GM23338 (cell line): ENCODE data around the gene HSPG2. TPM values are rescaled to one million over a fixed set of nuclear protein-coding genes. Genes with fewer than 3 reads are reported as not detected.

Experiments
- ATAC-seq: fragments of 200-7000 bp; cut with Tn5 transposase; 3 replicates; pipeline ENCODE4 v1.9.1; 2020
- DNase-seq: peaks from one replicate; pipeline ENCODE4 v3.0.0-alpha.2; 2015; ENCODE audit warnings: low spot score
- H2AFZ ChIP-seq: fragments of 200-600 bp; sonication (generic); 2 replicates; pipeline ENCODE4 v1.8.0; 2016; ENCODE audit warnings: antibody characterized with exemption, mild to moderate bottlenecking, moderate library complexity
- H3F3A ChIP-seq: fragments of 200-600 bp; sonication (generic); replicated peaks from 2 replicates; pipeline ENCODE4 v1.8.0; 2017; ENCODE audit warnings: antibody characterized with exemption, mixed run types, low read depth
- H3K27ac ChIP-seq: fragments of 200-600 bp; sonication (generic); 2 replicates; pipeline ENCODE4 v1.6.1; 2016; ENCODE audit warnings: low read depth
- H3K27me3 ChIP-seq: fragments of 200-600 bp; sonication (generic); 2 replicates; pipeline ENCODE4 v1.8.0; 2016; ENCODE audit warnings: mild to moderate bottlenecking, mixed run types, moderate library complexity; ENCODE audit not compliant: insufficient read depth
- H3K36me3 ChIP-seq: fragments of 200-600 bp; sonication (generic); 2 replicates; pipeline ENCODE4 v1.8.0; 2016; ENCODE audit warnings: mild to moderate bottlenecking; ENCODE audit not compliant: insufficient read depth
- H3K4me1 ChIP-seq: fragments of 200-600 bp; sonication (generic); 2 replicates; pipeline ENCODE4 v1.8.0; 2016; ENCODE audit warnings: mild to moderate bottlenecking, moderate library complexity; ENCODE audit not compliant: insufficient read depth
- H3K4me2 ChIP-seq: fragments of 200-600 bp; sonication (generic); 2 replicates; pipeline ENCODE4 v1.7.1; 2017; ENCODE audit warnings: mixed run types
- H3K4me3 ChIP-seq: fragments of 200-600 bp; sonication (generic); 2 replicates; pipeline ENCODE4 v1.6.1; 2016; ENCODE audit warnings: mixed run types
- H3K79me2 ChIP-seq: fragments of 200-600 bp; sonication (generic); replicated peaks from 2 replicates; pipeline ENCODE4 v1.8.0; 2017; ENCODE audit warnings: mild to moderate bottlenecking; ENCODE audit not compliant: insufficient read depth
- H3K9me2 ChIP-seq: fragments of 200-600 bp; sonication (generic); 2 replicates; pipeline ENCODE4 v1.8.0; 2017; ENCODE audit not compliant: insufficient read depth
- H4K20me1 ChIP-seq: fragments of 200-600 bp; sonication (generic); replicated peaks from 2 replicates; pipeline ENCODE4 v1.8.0; 2017; ENCODE audit warnings: mild to moderate bottlenecking; ENCODE audit not compliant: insufficient read depth
- H3K27ac Mint-ChIP-seq: 2 replicates; pipeline ENCODE4 v1.8.0; 2020; ENCODE audit warnings: inconsistent platforms, mild to moderate bottlenecking, moderate library complexity, mixed read lengths
- H3K27me3 Mint-ChIP-seq: 3 replicates; pipeline ENCODE4 v1.8.0; 2022; ENCODE audit warnings: low read depth, mild to moderate bottlenecking, moderate library complexity, mixed read lengths, inconsistent platforms; ENCODE audit not compliant: insufficient read depth, poor library complexity
- H3K36me3 Mint-ChIP-seq: 3 replicates; pipeline ENCODE4 v1.8.0; 2021; ENCODE audit warnings: low read depth, mild to moderate bottlenecking, inconsistent platforms, moderate library complexity, mixed read lengths
- H3K4me1 Mint-ChIP-seq: 3 replicates; pipeline ENCODE4 v1.8.0; 2020; ENCODE audit warnings: mild to moderate bottlenecking, inconsistent platforms, mixed read lengths
- H3K4me3 Mint-ChIP-seq: 3 replicates; pipeline ENCODE4 v1.8.0; 2021; ENCODE audit warnings: moderate library complexity, mild to moderate bottlenecking, inconsistent platforms, mixed read lengths
- H3K9me3 Mint-ChIP-seq: 3 replicates; pipeline ENCODE4 v1.8.0; 2020; ENCODE audit warnings: moderate library complexity, mild to moderate bottlenecking, inconsistent platforms, mixed read lengths
- CREB1 ChIP-seq: fragments of 250-450 bp; sonication (Bioruptor Pico); IDR thresholded peaks from 2 replicates; pipeline ENCODE4 v1.5.0; 2020; ENCODE audit warnings: low read depth, mild to moderate bottlenecking, moderate library complexity
- EZH2 ChIP-seq: fragments of 200-600 bp; sonication (generic); IDR thresholded peaks from one replicate; pipeline ENCODE4 v1.8.0; 2017; ENCODE audit warnings: antibody characterized with exemption, mild to moderate bottlenecking, low read depth; ENCODE audit not compliant: unreplicated experiment
- EZH2phosphoT487 ChIP-seq: fragments of 200-600 bp; sonication (generic); IDR thresholded peaks from one replicate; pipeline ENCODE4 v1.8.1; 2018; ENCODE audit warnings: antibody characterized with exemption; ENCODE audit not compliant: unreplicated experiment
- JUNB ChIP-seq: IDR thresholded peaks from one replicate; pipeline ENCODE4 v1.6.1; 2016; ENCODE audit warnings: antibody characterized with exemption; ENCODE audit not compliant: unreplicated experiment
- NANOG ChIP-seq: IDR thresholded peaks from 2 replicates; pipeline ENCODE4 v1.6.1; 2016; ENCODE audit warnings: antibody characterized with exemption, borderline replicate concordance
- POLR2AphosphoS5 ChIP-seq: IDR thresholded peaks from 2 replicates; pipeline ENCODE4 v1.6.1; 2016; ENCODE audit warnings: antibody characterized with exemption, low read depth
- STAT1 ChIP-seq: IDR thresholded peaks from one replicate; pipeline ENCODE4 v1.6.1; 2016; ENCODE audit warnings: antibody characterized with exemption; ENCODE audit not compliant: unreplicated experiment
- ZNF114 ChIP-seq: fragments of 250-450 bp; sonication (Bioruptor Pico); IDR thresholded peaks from 2 replicates; pipeline ENCODE4 v1.5.0; 2020; ENCODE audit warnings: mild to moderate bottlenecking, moderate library complexity
- ZNF331 ChIP-seq: fragments of 250-450 bp; sonication (Bioruptor Pico); IDR thresholded peaks from 2 replicates; pipeline ENCODE4 v1.5.0; 2020; ENCODE audit warnings: low read depth, mild to moderate bottlenecking, moderate library complexity
- polyA plus RNA-seq: library from polyadenylated mRNA; unstranded; fragments of >200 nt; fragmentation: Nextera tagmentation; extraction: Ambion mirVana; gene quantifications from 2 replicates; pipeline ENCODE4 v1.2.1, GENCODE V29; 2016
- total RNA-seq: library from RNA; depleted of rRNA; stranded (reverse); fragments of >200 nt; shearing (Covaris generic); gene quantifications from 2 replicates; pipeline ENCODE4 v1.2.3, GENCODE V29; 2014
- TF ChIP-seq, protein P1 (sequence below): IDR thresholded peaks from one replicate; pipeline ENCODE4 v1.6.1; 2018; ENCODE audit warnings: antibody characterized with exemption; ENCODE audit not compliant: unreplicated experiment
- TF ChIP-seq, protein P2 (sequence below): fragments of 250-450 bp; sonication (Bioruptor Pico); IDR thresholded peaks from 2 replicates; pipeline ENCODE4 v1.5.0; 2020; ENCODE audit warnings: mild to moderate bottlenecking, moderate library complexity
- TF ChIP-seq, protein P3 (sequence below): IDR thresholded peaks from 2 replicates; pipeline ENCODE4 v1.6.1; 2016; ENCODE audit warnings: antibody characterized with exemption
- TF ChIP-seq, protein P4 (sequence below), 2 experiments: fragments of 200-600 bp in 1 of 2; sonication (generic) in 1 of 2; conservative IDR thresholded peaks; 2 replicates each; pipeline versions ENCODE4 v1.5.1 to v1.6.1; 2016 to 2017; ENCODE audit warnings: antibody characterized with exemption in 2 of 2, low read depth in 2 of 2, mild to moderate bottlenecking in 2 of 2, moderate library complexity in 1 of 2

HSPG2 gene
- total and polyA plus RNA-seq, 2 experiments from 2014 or later, result 14.9 to 70.8 TPM

DNA sequence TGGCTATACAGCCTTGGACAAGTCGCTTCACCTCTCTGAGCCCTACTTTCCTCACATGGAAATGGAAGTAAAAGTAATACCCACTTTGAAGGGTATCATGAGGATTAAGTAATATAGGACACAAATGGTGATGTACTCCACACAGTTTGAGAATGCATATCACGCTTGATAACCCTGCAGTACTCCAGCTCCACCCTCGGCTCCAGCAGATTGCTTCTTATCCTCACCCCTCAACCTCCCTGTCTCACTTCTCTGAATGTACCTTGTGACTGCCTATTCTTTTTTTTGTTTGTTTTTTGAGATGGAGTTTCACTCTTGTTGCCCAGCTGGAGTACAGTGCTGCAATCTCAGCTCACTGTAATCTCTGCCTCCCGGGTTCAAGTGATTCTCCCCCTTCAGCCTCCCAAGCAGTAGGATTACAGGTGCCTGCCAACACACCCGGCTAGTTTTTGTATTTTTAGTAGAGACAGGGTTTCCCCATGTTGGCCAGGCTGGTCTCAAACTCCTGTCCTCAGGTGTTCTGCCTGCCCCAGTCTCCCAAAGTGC, 69.6 kb downstream of the HSPG2 start:
- no peak overlapping the region for H3K4me2 ChIP-seq
- H3K4me3 ChIP-seq, result no peak overlapping the region
- DNase-seq (no peak), ATAC-seq (no peak)
- H3K4me1 Mint-ChIP-seq, result peaks cover 15% of the 10 kb centered on the region
- H3K4me3 Mint-ChIP-seq, result no peak overlapping the region
- TF ChIP-seq, protein P1, sequence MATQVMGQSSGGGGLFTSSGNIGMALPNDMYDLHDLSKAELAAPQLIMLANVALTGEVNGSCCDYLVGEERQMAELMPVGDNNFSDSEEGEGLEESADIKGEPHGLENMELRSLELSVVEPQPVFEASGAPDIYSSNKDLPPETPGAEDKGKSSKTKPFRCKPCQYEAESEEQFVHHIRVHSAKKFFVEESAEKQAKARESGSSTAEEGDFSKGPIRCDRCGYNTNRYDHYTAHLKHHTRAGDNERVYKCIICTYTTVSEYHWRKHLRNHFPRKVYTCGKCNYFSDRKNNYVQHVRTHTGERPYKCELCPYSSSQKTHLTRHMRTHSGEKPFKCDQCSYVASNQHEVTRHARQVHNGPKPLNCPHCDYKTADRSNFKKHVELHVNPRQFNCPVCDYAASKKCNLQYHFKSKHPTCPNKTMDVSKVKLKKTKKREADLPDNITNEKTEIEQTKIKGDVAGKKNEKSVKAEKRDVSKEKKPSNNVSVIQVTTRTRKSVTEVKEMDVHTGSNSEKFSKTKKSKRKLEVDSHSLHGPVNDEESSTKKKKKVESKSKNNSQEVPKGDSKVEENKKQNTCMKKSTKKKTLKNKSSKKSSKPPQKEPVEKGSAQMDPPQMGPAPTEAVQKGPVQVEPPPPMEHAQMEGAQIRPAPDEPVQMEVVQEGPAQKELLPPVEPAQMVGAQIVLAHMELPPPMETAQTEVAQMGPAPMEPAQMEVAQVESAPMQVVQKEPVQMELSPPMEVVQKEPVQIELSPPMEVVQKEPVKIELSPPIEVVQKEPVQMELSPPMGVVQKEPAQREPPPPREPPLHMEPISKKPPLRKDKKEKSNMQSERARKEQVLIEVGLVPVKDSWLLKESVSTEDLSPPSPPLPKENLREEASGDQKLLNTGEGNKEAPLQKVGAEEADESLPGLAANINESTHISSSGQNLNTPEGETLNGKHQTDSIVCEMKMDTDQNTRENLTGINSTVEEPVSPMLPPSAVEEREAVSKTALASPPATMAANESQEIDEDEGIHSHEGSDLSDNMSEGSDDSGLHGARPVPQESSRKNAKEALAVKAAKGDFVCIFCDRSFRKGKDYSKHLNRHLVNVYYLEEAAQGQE, result no peak
- TF ChIP-seq CREB1 (CRISPR knock-in tag) (no peak), ZNF114 (CRISPR knock-in tag) (no peak), POLR2AphosphoS5 (no peak), EZH2phosphoT487 (no peak), STAT1 (no peak), EZH2 (no peak), ZNF331 (CRISPR knock-in tag) (no peak), NANOG (no peak), JUNB (no peak)
- TF ChIP-seq, protein P2, sequence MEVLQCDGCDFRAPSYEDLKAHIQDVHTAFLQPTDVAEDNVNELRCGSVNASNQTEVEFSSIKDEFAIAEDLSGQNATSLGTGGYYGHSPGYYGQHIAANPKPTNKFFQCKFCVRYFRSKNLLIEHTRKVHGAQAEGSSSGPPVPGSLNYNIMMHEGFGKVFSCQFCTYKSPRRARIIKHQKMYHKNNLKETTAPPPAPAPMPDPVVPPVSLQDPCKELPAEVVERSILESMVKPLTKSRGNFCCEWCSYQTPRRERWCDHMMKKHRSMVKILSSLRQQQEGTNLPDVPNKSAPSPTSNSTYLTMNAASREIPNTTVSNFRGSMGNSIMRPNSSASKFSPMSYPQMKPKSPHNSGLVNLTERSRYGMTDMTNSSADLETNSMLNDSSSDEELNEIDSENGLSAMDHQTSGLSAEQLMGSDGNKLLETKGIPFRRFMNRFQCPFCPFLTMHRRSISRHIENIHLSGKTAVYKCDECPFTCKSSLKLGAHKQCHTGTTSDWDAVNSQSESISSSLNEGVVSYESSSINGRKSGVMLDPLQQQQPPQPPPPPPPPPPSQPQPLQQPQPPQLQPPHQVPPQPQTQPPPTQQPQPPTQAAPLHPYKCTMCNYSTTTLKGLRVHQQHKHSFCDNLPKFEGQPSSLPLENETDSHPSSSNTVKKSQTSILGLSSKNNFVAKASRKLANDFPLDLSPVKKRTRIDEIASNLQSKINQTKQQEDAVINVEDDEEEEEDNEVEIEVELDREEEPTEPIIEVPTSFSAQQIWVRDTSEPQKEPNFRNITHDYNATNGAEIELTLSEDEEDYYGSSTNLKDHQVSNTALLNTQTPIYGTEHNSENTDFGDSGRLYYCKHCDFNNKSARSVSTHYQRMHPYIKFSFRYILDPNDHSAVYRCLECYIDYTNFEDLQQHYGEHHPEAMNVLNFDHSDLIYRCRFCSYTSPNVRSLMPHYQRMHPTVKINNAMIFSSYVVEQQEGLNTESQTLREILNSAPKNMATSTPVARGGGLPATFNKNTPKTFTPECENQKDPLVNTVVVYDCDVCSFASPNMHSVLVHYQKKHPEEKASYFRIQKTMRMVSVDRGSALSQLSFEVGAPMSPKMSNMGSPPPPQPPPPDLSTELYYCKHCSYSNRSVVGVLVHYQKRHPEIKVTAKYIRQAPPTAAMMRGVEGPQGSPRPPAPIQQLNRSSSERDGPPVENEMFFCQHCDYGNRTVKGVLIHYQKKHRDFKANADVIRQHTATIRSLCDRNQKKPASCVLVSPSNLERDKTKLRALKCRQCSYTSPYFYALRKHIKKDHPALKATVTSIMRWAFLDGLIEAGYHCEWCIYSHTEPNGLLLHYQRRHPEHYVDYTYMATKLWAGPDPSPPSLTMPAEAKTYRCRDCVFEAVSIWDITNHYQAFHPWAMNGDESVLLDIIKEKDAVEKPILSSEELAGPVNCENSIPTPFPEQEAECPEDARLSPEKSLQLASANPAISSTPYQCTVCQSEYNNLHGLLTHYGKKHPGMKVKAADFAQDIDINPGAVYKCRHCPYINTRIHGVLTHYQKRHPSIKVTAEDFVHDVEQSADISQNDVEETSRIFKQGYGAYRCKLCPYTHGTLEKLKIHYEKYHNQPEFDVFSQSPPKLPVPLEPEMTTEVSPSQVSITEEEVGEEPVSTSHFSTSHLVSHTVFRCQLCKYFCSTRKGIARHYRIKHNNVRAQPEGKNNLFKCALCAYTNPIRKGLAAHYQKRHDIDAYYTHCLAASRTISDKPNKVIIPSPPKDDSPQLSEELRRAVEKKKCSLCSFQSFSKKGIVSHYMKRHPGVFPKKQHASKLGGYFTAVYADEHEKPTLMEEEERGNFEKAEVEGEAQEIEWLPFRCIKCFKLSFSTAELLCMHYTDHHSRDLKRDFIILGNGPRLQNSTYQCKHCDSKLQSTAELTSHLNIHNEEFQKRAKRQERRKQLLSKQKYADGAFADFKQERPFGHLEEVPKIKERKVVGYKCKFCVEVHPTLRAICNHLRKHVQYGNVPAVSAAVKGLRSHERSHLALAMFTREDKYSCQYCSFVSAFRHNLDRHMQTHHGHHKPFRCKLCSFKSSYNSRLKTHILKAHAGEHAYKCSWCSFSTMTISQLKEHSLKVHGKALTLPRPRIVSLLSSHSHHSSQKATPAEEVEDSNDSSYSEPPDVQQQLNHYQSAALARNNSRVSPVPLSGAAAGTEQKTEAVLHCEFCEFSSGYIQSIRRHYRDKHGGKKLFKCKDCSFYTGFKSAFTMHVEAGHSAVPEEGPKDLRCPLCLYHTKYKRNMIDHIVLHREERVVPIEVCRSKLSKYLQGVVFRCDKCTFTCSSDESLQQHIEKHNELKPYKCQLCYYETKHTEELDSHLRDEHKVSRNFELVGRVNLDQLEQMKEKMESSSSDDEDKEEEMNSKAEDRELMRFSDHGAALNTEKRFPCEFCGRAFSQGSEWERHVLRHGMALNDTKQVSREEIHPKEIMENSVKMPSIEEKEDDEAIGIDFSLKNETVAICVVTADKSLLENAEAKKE (CRISPR knock-in tag), result no peak
- TF ChIP-seq, protein P3, sequence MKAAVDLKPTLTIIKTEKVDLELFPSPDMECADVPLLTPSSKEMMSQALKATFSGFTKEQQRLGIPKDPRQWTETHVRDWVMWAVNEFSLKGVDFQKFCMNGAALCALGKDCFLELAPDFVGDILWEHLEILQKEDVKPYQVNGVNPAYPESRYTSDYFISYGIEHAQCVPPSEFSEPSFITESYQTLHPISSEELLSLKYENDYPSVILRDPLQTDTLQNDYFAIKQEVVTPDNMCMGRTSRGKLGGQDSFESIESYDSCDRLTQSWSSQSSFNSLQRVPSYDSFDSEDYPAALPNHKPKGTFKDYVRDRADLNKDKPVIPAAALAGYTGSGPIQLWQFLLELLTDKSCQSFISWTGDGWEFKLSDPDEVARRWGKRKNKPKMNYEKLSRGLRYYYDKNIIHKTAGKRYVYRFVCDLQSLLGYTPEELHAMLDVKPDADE, result no peak
- TF ChIP-seq, protein P4, sequence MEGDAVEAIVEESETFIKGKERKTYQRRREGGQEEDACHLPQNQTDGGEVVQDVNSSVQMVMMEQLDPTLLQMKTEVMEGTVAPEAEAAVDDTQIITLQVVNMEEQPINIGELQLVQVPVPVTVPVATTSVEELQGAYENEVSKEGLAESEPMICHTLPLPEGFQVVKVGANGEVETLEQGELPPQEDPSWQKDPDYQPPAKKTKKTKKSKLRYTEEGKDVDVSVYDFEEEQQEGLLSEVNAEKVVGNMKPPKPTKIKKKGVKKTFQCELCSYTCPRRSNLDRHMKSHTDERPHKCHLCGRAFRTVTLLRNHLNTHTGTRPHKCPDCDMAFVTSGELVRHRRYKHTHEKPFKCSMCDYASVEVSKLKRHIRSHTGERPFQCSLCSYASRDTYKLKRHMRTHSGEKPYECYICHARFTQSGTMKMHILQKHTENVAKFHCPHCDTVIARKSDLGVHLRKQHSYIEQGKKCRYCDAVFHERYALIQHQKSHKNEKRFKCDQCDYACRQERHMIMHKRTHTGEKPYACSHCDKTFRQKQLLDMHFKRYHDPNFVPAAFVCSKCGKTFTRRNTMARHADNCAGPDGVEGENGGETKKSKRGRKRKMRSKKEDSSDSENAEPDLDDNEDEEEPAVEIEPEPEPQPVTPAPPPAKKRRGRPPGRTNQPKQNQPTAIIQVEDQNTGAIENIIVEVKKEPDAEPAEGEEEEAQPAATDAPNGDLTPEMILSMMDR (conservative IDR thresholded peaks at IDR 0.05; ENCODE audit: low read depth in 2 of 2), result no peak
- no peaks in the 10 kb centered on the region for H3K79me2 ChIP-seq
- H3K9me3 Mint-ChIP-seq, result no peaks in the 10 kb centered on the region
- peaks cover 30% of the 10 kb centered on the region for H3K36me3 Mint-ChIP-seq
- H3K27ac Mint-ChIP-seq, result no peak overlapping the region
- H3K27ac ChIP-seq, result no peak overlapping the region
- H3K9me2 ChIP-seq, result no peaks in the 10 kb centered on the region
- H3K27me3 ChIP-seq, result no peaks in the 10 kb centered on the region
- peaks cover 6% of the 10 kb centered on the region for H3K36me3 ChIP-seq
- H4K20me1 ChIP-seq, result 0 out of 2 replicates have a peak, but pooled peaks cover 6% of the 10 kb centered on the region
- H3F3A ChIP-seq, result no peaks in the 10 kb centered on the region
- H3K27me3 Mint-ChIP-seq, result peaks cover 10% of the 10 kb centered on the region
- H2AFZ ChIP-seq, result no peak overlapping the region
- peaks cover 8% of the 10 kb centered on the region; the same call in 1 of the 2 replicates for H3K4me1 ChIP-seq
